OCI-LY7 (cell line): ENCODE data around the gene OR6J1. TPM values are rescaled to one million over a fixed set of nuclear protein-coding genes. Genes with fewer than 3 reads are reported as not detected.
A peak's percentile ranks its signal among the peaks of the same experiment; 100 is the strongest.

Experiments used
- BruUV-seq: library from RNA; stranded (reverse); fragments of 400-500 nt; replicated peaks from 2 replicates; lab custom pipeline; 2021; lab: Mats Ljungman, UMichigan
- CTCF ChIA-PET: fragments of 300-600 bp; sonication (Branson Sonifier 250); formaldehyde crosslinking; loops from one replicate; lab custom pipeline; 2022; ENCODE audit warnings: antibody characterized with exemption; ENCODE audit not compliant: unreplicated experiment; lab: Charles Lee
- POLR2A ChIA-PET: fragments of 300-600 bp; sonication (Branson Sonifier 250); formaldehyde crosslinking; loops from one replicate; lab custom pipeline; 2022; ENCODE audit warnings: antibody characterized with exemption; lab: Charles Lee
- DNase-seq: peaks from one replicate; pipeline ENCODE4 v3.0.0-alpha.2; 2015; ENCODE audit warnings: low spot score
- H2AFZ ChIP-seq: fragments of 200-600 bp; sonication (generic), shearing (Covaris generic); 2 replicates; pipeline ENCODE4 v1.6.1; 2014; ENCODE audit warnings: mild to moderate bottlenecking, antibody characterized with exemption, low read length, moderate library complexity
- H3K27ac ChIP-seq: fragments of 200-600 bp; sonication (generic); 2 replicates; pipeline ENCODE4 v1.5.1; 2014; ENCODE audit warnings: mixed run types, low read depth, mild to moderate bottlenecking, moderate library complexity, low read length, inconsistent platforms; ENCODE audit not compliant: poor library complexity, severe bottlenecking
- H3K36me3 ChIP-seq: fragments of 200-600 bp; sonication (generic); 2 replicates; pipeline ENCODE4 v1.6.1; 2014; ENCODE audit warnings: mild to moderate bottlenecking, antibody characterized with exemption, low read length, moderate library complexity, mixed read lengths; ENCODE audit not compliant: insufficient read depth
- H3K4me1 ChIP-seq: fragments of 200-600 bp; sonication (generic); 2 replicates; pipeline ENCODE4 v1.5.1; 2014; ENCODE audit warnings: mild to moderate bottlenecking, low read length; ENCODE audit not compliant: insufficient read depth, poor library complexity, severe bottlenecking
- H3K4me2 ChIP-seq: fragments of 200-600 bp; sonication (generic); 2 replicates; pipeline ENCODE4 v1.6.1; 2014; ENCODE audit warnings: mild to moderate bottlenecking, low read length
- H3K4me3 ChIP-seq: fragments of 200-600 bp; sonication (generic); 2 replicates; pipeline ENCODE4 v1.5.1; 2014; ENCODE audit warnings: mild to moderate bottlenecking, low read depth, low read length; ENCODE audit not compliant: poor library complexity, severe bottlenecking
- H3K79me2 ChIP-seq: fragments of 200-600 bp; sonication (generic); 2 replicates; pipeline ENCODE4 v1.6.1; 2016; ENCODE audit warnings: low read depth, mild to moderate bottlenecking, low read length, moderate library complexity, mixed read lengths; ENCODE audit not compliant: insufficient read depth
- H3K9me2 ChIP-seq: fragments of 200-600 bp; sonication (generic); 2 replicates; pipeline ENCODE4 v1.6.1; 2016; ENCODE audit warnings: mild to moderate bottlenecking, low read length, mixed read lengths; ENCODE audit not compliant: insufficient read depth
- H3K9me3 ChIP-seq: fragments of 200-600 bp; sonication (generic); 2 replicates; pipeline ENCODE4 v1.6.1; 2014; ENCODE audit warnings: mild to moderate bottlenecking, mixed run types, low read length, mixed read lengths
- H4K20me1 ChIP-seq: fragments of 200-600 bp; sonication (generic); 2 replicates; pipeline ENCODE4 v1.6.1; 2014; ENCODE audit warnings: mild to moderate bottlenecking, antibody characterized with exemption, low read length, moderate library complexity, mixed read lengths; ENCODE audit not compliant: insufficient read depth
- CTCF ChIP-seq: fragments of 200-600 bp; sonication (generic); conservative IDR thresholded peaks from 2 replicates; pipeline ENCODE4 v1.5.1; 2014; ENCODE audit warnings: mild to moderate bottlenecking, antibody characterized with exemption, low read length, moderate library complexity, mixed read lengths
- EZH2phosphoT487 ChIP-seq: fragments of 200-600 bp; sonication (generic); IDR thresholded peaks from 2 replicates; pipeline ENCODE4 v1.6.1; 2018; ENCODE audit warnings: low read depth, borderline replicate concordance, mild to moderate bottlenecking, mixed run types, antibody characterized with exemption, low read length, moderate library complexity, mixed read lengths
- intact Hi-C: fragments of 100-400 bp; cut with micrococcal nuclease; formaldehyde crosslinking; loops from one replicate; pipeline ENCODE4 v1.10.0; 2022; ENCODE audit not compliant: unreplicated experiment
- total RNA-seq, 2 experiments: library from RNA; depleted of rRNA in 1 of 2; stranded (reverse); fragments of >200 nt in 1 of 2; shearing (Covaris generic) in 1 of 2; gene quantifications; 2 replicates each; pipeline ENCODE4 v1.2.3, GENCODE V29; 2014 to 2022

The OR6J1 gene
- total RNA-seq, 2 experiments from 2014 or later: not detected

- no peak overlapping the region for H3K27ac ChIP-seq
- CTCF ChIA-PET: no interaction called here
- peak overlapping the region; percentile 91 for H3K4me3 ChIP-seq
Observed at GRCh38 chr14:22587247-22587646, 56.9 kb downstream of the OR6J1 start.

DNA sequence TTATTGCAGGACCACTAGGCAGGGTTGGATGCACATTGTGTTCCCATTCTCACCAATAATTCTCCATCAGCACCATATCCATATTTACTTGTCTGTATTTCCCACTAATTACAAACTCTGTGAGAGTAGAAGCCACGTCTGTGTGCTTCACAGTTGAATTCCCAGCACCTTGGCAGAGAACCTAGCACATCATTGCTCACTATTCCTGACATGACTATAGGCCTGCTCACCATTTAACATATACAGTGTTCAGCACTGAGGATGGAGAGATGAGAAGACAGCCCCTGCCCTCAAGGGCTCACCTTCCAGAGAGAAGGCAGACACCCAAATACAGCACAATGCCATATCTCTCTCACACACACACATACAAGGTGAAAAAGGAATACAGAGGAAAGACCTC is 60.2 kb downstream of the OR6J1 start:
- Histone ChIP-seq H3K9me2 (no peaks in the 10 kb centered on the region), H4K20me1 (0 out of 2 replicates have a peak, but pooled peaks cover 5% of the 10 kb centered on the region), H3K9me3 (no peaks in the 10 kb centered on the region), H3K36me3 (peaks cover 48% of the 10 kb centered on the region; the same call in 1 of the 2 replicates), H3K79me2 (peaks cover 60% of the 10 kb centered on the region), H2AFZ (no peak overlapping the region), H3K4me3 (no peak overlapping the region), H3K4me1 (peaks cover 46% of the 10 kb centered on the region), H3K4me2 (peak overlapping the region; percentile 49), H3K27ac (no peak overlapping the region)
- ChIA-PET POLR2A (interaction anchor here (0.8 to 1.3 kb wide), 2 partner anchors 11 to 20 kb away, joined by 4 read pairs; no protein-coding TSS in a partner anchor), CTCF (no interaction called here)
- BruUV-seq: no TSS peak
- intact Hi-C loops: no loop called here
- no peak for DNase-seq
- TF ChIP-seq CTCF (no peak), EZH2phosphoT487 (no peak)

More at GRCh38 chr14:22587247-22587646, 56.9 kb downstream of the OR6J1 start:
- H3K4me2 ChIP-seq: peak overlapping the region; percentile 94
- no peak overlapping the region for H2AFZ ChIP-seq
- H3K4me1 ChIP-seq: peaks cover 65% of the 10 kb centered on the region
- intact Hi-C loops: loop anchor here (5.0 kb wide), 1 partner anchor 265 kb away; no protein-coding TSS in a partner anchor
- no TSS peak for BruUV-seq
- no peak for DNase-seq
- peaks cover 55% of the 10 kb centered on the region for H3K79me2 ChIP-seq
- TF ChIP-seq CTCF: no peak
- TF ChIP-seq EZH2phosphoT487: no peak
- H4K20me1 ChIP-seq: no peaks in the 10 kb centered on the region
- peaks cover 40% of the 10 kb centered on the region; the same call in 1 of the 2 replicates for H3K36me3 ChIP-seq
- POLR2A ChIA-PET: interaction anchor here (1.3 to 4.2 kb wide), 3 partner anchors 8 to 13 kb away, joined by 3 to 47 read pairs (median 4); partner anchors contain the start of gene ABHD4
- no peaks in the 10 kb centered on the region for H3K9me2 ChIP-seq
- no peaks in the 10 kb centered on the region for H3K9me3 ChIP-seq

Other genes with a start within 250 kb of the OR6J1 start
- 88.6 and 154 TPM in 2 replicates for gene DAD1, start 55.1 kb downstream of the OR6J1 start, total RNA-seq (2014; rRNA removed; shearing (Covaris generic))
- gene DAD1, start 55.1 kb downstream of the OR6J1 start, total RNA-seq (2022): 115 and 117 TPM in 2 replicates
- 5.6 and 6.6 TPM in 2 replicates for gene ABHD4, start 46.1 kb downstream of the OR6J1 start, total RNA-seq (2014; rRNA removed; shearing (Covaris generic))
- 15.1 and 15.6 TPM in 2 replicates for gene ABHD4, start 46.1 kb downstream of the OR6J1 start, total RNA-seq (2022)
- gene OXA1L, start 122.3 kb upstream of the OR6J1 start, total RNA-seq (2014; rRNA removed; shearing (Covaris generic)): 128 and 153 TPM in 2 replicates
- gene OXA1L, start 122.3 kb upstream of the OR6J1 start, total RNA-seq (2022): 141 and 150 TPM in 2 replicates
- gene SLC7A7, start 171.1 kb upstream of the OR6J1 start, total RNA-seq (2014; rRNA removed; shearing (Covaris generic)): 30.6 and 32.7 TPM in 2 replicates
- 50.0 and 59.2 TPM in 2 replicates for gene SLC7A7, start 171.1 kb upstream of the OR6J1 start, total RNA-seq (2022)
- gene MRPL52, start 185.5 kb upstream of the OR6J1 start, total RNA-seq (2014; rRNA removed; shearing (Covaris generic)): 100 and 126 TPM in 2 replicates
- 164 and 181 TPM in 2 replicates for gene MRPL52, start 185.5 kb upstream of the OR6J1 start, total RNA-seq (2022)
- gene MMP14, start 192.2 kb upstream of the OR6J1 start, total RNA-seq (2014; rRNA removed; shearing (Covaris generic)): 2.8 TPM in 2 replicates
- gene MMP14, start 192.2 kb upstream of the OR6J1 start, total RNA-seq (2022): 9.0 and 11.9 TPM in 2 replicates
- 19.0 and 25.5 TPM in 2 replicates for gene LRP10, start 227.4 kb upstream of the OR6J1 start, total RNA-seq (2014; rRNA removed; shearing (Covaris generic))
- gene LRP10, start 227.4 kb upstream of the OR6J1 start, total RNA-seq (2022): 53.3 and 55.1 TPM in 2 replicates
- 1.1 and 5.7 TPM in 2 replicates for gene REM2, start 238.9 kb upstream of the OR6J1 start, total RNA-seq (2014; rRNA removed; shearing (Covaris generic))
- 1.5 and 2.1 TPM in 2 replicates for gene REM2, start 238.9 kb upstream of the OR6J1 start, total RNA-seq (2022)